K562 (cell line): Measurements from ENCODE around the gene ATRN. TPM values are rescaled to one million over a fixed set of nuclear protein-coding genes. Genes with fewer than 3 reads are reported as not detected.

Source experiments
- ARID1B ChIP-seq: fragments of 450-650 bp; IDR thresholded peaks from 2 replicates; pipeline ENCODE4 v1.6.1; 2016; ENCODE audit warnings: antibody characterized with exemption, mild to moderate bottlenecking, inconsistent platforms
- ETS2 ChIP-seq: IDR thresholded peaks from 2 replicates; pipeline ENCODE4 v1.6.1; 2016; ENCODE audit warnings: borderline replicate concordance, missing genetic modification characterization, mild to moderate bottlenecking, moderate library complexity, missing compliant biosample characterization; ENCODE audit not compliant: poor library complexity, severe bottlenecking
- HES1 ChIP-seq: fragments of 450-650 bp; IDR thresholded peaks from 2 replicates; pipeline ENCODE4 v1.6.1; 2016; ENCODE audit warnings: low read depth, mild to moderate bottlenecking, moderate library complexity
- KLF16 ChIP-seq: IDR thresholded peaks from 2 replicates; pipeline ENCODE4 v1.6.1; 2016; ENCODE audit warnings: antibody characterized with exemption
- MAX ChIP-seq: sonication (generic); formaldehyde crosslinking; IDR thresholded peaks from 2 replicates; pipeline ENCODE4 v1.9.0; 2022; ENCODE audit warnings: mild to moderate bottlenecking, missing genetic modification reagents
- NBN ChIP-seq: fragments of 450-650 bp; IDR thresholded peaks from 2 replicates; pipeline ENCODE4 v1.6.1; 2016; ENCODE audit warnings: low read depth, mild to moderate bottlenecking
- NCOR1 ChIP-seq: fragments of 450-650 bp; IDR thresholded peaks from 2 replicates; pipeline ENCODE4 v1.6.1; 2016; ENCODE audit warnings: mild to moderate bottlenecking, moderate library complexity
- PTTG1 ChIP-seq: fragments of 450-650 bp; IDR thresholded peaks from 2 replicates; pipeline ENCODE4 v1.6.1; 2016; ENCODE audit warnings: low read depth, mild to moderate bottlenecking, missing genetic modification characterization, missing compliant biosample characterization
- RAD51 ChIP-seq: fragments of 450-650 bp; IDR thresholded peaks from 2 replicates; pipeline ENCODE4 v1.7.1; 2016; ENCODE audit warnings: low read depth, mild to moderate bottlenecking, borderline replicate concordance
- SMARCA4 ChIP-seq: fragments of 450-650 bp; IDR thresholded peaks from 2 replicates; pipeline ENCODE4 v1.6.1; 2016
- TEAD4 ChIP-seq, 2 experiments: sonication (generic) in 1 of 2; formaldehyde crosslinking in 1 of 2; IDR thresholded peaks; 2 replicates each; pipeline versions ENCODE4 v1.6.1 to v1.8.0; 2012 to 2022; ENCODE audit warnings: borderline replicate concordance in 1 of 2, inconsistent platforms in 1 of 2, low read length in 1 of 2, mild to moderate bottlenecking in 1 of 2, missing genetic modification reagents in 1 of 2
- polyA plus RNA-seq, 8 experiments: library from polyadenylated mRNA; depleted of rRNA in 4 of 8; stranded (reverse) in 5 of 8; unstranded in 3 of 8; fragments of >200 nt; fragmentation: Nextera tagmentation in 2 of 8; fragmentation: Illumina TruSeq in 1 of 8; extraction: Ambion mirVana in 2 of 8; extraction: Trizol in 1 of 8; gene quantifications; 2 replicates each; pipeline versions ENCODE4 v1.2.1 to v1.2.3, GENCODE V29; 2011 to 2014; ENCODE audit warnings: inconsistent platforms in 1 of 8, missing spikeins in 1 of 8
- total RNA-seq, 7 experiments: library from RNA; depleted of rRNA in 6 of 7; stranded (reverse); fragments of >200 nt in 6 of 7; fragmentation: Illumina TruSeq in 2 of 7; extraction: Trizol in 2 of 7; gene quantifications; 2 replicates each; pipeline versions ENCODE4 v1.2.1 to v1.2.3, GENCODE V29; 2011 to 2021; ENCODE audit warnings: low replicate concordance in 1 of 7
- TF ChIP-seq, protein P1 (sequence below): sonication (generic); formaldehyde crosslinking; IDR thresholded peaks from 2 replicates; pipeline ENCODE4 v1.9.0; 2022; ENCODE audit warnings: mild to moderate bottlenecking, missing genetic modification reagents
- TF ChIP-seq, protein P2 (sequence below): fragments of 450-650 bp; formaldehyde crosslinking; IDR thresholded peaks from 2 replicates; pipeline ENCODE4 v1.4.0; 2020; ENCODE audit warnings: mild to moderate bottlenecking

The ATRN gene
- total and polyA plus RNA-seq, 9 of the 15 experiments (the other 6 are each of a cell fraction or from before 2014, with no cell fraction given) = 0.69 to 16.5 (median 7.6) TPM

DNA sequence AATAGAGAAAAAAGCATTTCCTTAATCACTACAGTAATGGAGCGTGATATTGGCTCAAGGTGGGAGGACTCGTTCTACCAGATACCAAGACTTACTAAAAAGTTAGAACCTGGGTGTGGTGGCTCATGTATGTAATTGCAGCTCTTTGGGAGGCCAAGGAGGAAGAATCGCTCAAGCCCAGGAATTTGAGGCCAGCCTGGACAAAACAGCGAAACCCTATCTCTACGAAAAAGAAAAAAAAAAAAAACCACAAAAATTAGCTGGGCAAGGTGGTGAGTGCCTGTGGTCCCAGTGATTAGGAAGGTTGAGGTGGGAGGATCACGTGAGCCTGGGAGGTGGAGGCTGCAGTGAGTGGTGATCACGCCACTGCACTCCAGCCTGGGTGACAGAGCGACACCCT, 24.0 kb upstream of the ATRN start (continued):
- TF ChIP-seq HES1 (peak; percentile 66), ARID1B (peak; percentile 84), ETS2 (tag) (no peak), MAX (peak; percentile 48), NCOR1 (peak; percentile 69), SMARCA4 (peak; percentile 83), TEAD4 (IDR thresholded peaks at IDR 0.05; ENCODE audit: low read length) (peak; percentile 89), TEAD4 (CRISPR knock-in tag; IDR thresholded peaks at IDR 0.05; ENCODE audit: borderline replicate concordance) (no peak), KLF16 (peak; percentile 74; the same call in 1 of the 2 replicates), RAD51 (peak; percentile 84), PTTG1 (tag) (no peak), NBN (peak; percentile 57)
- TF ChIP-seq, protein P1, sequence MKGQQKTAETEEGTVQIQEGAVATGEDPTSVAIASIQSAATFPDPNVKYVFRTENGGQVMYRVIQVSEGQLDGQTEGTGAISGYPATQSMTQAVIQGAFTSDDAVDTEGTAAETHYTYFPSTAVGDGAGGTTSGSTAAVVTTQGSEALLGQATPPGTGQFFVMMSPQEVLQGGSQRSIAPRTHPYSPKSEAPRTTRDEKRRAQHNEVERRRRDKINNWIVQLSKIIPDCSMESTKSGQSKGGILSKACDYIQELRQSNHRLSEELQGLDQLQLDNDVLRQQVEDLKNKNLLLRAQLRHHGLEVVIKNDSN (CRISPR knock-in tag) = peak; percentile 91
- TF ChIP-seq, protein P2, sequence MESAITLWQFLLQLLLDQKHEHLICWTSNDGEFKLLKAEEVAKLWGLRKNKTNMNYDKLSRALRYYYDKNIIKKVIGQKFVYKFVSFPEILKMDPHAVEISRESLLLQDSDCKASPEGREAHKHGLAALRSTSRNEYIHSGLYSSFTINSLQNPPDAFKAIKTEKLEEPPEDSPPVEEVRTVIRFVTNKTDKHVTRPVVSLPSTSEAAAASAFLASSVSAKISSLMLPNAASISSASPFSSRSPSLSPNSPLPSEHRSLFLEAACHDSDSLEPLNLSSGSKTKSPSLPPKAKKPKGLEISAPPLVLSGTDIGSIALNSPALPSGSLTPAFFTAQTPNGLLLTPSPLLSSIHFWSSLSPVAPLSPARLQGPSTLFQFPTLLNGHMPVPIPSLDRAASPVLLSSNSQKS (CRISPR knock-in tag) = no peak
- TF ChIP-seq, all 486 proteins: peak for 69
